ENCODE measurements around the gene PCED1B. TPM values are rescaled to one million over a fixed set of nuclear protein-coding genes. Genes with fewer than 3 reads are reported as not detected.

Gene PCED1B
- total RNA-seq, 1 donor from 2014 or later = 4.8 TPM

DNA sequence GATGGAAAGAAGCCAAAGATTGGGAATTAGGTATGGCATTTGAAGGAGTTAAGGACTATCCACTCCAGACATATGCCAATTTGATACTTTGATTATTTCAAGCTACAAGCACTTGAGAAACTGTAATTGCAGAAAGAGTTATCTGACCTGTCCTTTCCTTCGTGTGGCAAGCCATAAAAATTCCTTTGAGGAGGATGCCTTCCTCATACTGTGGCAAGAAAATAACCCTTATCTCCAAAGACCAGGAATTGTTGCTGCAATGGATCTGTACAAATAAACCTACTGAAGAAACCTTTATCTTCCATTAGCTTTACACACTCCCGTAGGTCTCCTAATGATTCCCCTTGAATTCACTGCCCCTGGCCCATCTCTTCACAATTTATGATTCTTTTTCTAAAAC lies 165.4 kb downstream of the PCED1B start:
- no peak for DNase-seq (ENCODE audit: low read depth)
- no peak overlapping the region for H3K4me3 ChIP-seq (ENCODE audit: low read depth, low read length)
- no peaks in the 10 kb centered on the region for H3K36me3 ChIP-seq (ENCODE audit: control insufficient read depth, insufficient read depth, low read length)
- TF ChIP-seq, protein P1, sequence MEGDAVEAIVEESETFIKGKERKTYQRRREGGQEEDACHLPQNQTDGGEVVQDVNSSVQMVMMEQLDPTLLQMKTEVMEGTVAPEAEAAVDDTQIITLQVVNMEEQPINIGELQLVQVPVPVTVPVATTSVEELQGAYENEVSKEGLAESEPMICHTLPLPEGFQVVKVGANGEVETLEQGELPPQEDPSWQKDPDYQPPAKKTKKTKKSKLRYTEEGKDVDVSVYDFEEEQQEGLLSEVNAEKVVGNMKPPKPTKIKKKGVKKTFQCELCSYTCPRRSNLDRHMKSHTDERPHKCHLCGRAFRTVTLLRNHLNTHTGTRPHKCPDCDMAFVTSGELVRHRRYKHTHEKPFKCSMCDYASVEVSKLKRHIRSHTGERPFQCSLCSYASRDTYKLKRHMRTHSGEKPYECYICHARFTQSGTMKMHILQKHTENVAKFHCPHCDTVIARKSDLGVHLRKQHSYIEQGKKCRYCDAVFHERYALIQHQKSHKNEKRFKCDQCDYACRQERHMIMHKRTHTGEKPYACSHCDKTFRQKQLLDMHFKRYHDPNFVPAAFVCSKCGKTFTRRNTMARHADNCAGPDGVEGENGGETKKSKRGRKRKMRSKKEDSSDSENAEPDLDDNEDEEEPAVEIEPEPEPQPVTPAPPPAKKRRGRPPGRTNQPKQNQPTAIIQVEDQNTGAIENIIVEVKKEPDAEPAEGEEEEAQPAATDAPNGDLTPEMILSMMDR (IDR thresholded peaks at IDR 0.05; ENCODE audit: insufficient read depth, low read length, poor library complexity, severe bottlenecking) = no peak
- no peaks in the 10 kb centered on the region for H3K27me3 ChIP-seq (ENCODE audit: control insufficient read depth, insufficient read depth, low read length)

DNA sequence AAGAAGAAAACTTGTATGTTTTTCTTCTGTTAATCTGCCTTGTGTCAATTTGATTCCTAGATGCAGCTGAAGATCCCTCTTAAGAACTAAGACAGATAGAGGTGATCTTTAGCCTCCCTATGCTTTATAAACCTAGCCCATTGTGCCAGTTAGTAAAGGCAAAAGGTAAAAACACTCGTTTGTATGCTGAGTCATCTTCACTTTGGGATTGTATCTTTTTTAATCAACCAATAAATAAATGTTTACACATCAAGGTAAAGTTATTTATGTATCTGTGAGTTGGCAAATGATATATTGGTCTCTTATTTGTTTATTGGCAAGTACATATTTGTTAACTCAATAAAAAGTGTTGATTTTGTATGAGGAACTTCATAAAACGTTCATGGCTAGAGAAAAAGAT lies 166.2 kb downstream of the PCED1B start:
- no peak for DNase-seq (ENCODE audit: low read depth)
- Histone ChIP-seq H3K27me3 (ENCODE audit: control insufficient read depth, insufficient read depth, low read length) (no peaks in the 10 kb centered on the region), H3K36me3 (ENCODE audit: control insufficient read depth, insufficient read depth, low read length) (no peaks in the 10 kb centered on the region), H3K4me3 (ENCODE audit: low read depth, low read length) (no peak overlapping the region)
- TF ChIP-seq, protein P1 (IDR thresholded peaks at IDR 0.05; ENCODE audit: insufficient read depth, low read length, poor library complexity, severe bottlenecking) = no peak

DNA sequence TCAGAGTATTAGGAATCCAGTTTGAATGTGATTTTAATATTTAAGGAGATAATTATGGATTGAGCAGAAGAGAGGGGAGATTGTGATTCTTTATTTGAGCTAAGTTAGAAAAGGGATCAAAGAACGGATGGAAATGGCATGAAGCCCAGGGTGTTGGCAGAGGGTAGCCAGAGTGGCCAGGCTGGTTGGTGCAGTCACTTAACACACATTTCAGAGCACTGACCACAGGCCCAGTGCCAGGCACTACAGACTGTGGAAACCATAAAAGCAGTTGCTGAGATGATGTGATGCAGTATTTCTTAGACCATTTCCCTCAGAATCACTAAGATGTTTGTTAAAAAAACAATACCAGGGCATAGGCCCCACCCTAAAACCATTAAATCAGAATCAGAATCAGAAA lies 168.0 kb downstream of the PCED1B start:
- no peak for DNase-seq (ENCODE audit: low read depth)
- no peaks in the 10 kb centered on the region for H3K36me3 ChIP-seq (ENCODE audit: control insufficient read depth, insufficient read depth, low read length)
- H3K4me3 ChIP-seq (ENCODE audit: low read depth, low read length) = no peak overlapping the region
- H3K27me3 ChIP-seq (ENCODE audit: control insufficient read depth, insufficient read depth, low read length) = no peaks in the 10 kb centered on the region
- TF ChIP-seq, protein P1 (IDR thresholded peaks at IDR 0.05; ENCODE audit: insufficient read depth, low read length, poor library complexity, severe bottlenecking) = no peak

DNA sequence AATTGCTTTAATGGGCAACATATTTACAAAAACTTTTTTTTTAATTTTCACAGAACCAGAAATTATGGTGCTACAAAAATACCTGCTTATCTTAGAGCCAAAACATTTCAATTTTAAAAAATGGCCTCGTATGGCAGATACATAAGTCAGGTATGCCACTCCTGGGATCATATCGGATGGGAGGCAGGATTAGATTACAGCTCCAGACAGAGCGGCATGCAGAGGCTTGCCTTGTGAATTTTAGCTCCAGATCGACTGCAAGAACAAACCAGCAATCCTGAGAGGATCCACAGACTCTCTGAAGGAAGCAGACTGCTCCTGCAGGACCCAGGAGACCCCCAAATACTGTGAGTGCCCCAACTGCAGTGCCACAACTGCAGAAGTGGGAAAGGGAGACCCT lies 169.7 kb downstream of the PCED1B start:
- no peak for DNase-seq (ENCODE audit: low read depth)
- no peaks in the 10 kb centered on the region for H3K36me3 ChIP-seq (ENCODE audit: control insufficient read depth, insufficient read depth, low read length)
- no peaks in the 10 kb centered on the region for H3K27me3 ChIP-seq (ENCODE audit: control insufficient read depth, insufficient read depth, low read length)
- H3K4me3 ChIP-seq (ENCODE audit: low read depth, low read length) = no peak overlapping the region
- TF ChIP-seq, protein P1 (IDR thresholded peaks at IDR 0.05; ENCODE audit: insufficient read depth, low read length, poor library complexity, severe bottlenecking) = no peak

DNA sequence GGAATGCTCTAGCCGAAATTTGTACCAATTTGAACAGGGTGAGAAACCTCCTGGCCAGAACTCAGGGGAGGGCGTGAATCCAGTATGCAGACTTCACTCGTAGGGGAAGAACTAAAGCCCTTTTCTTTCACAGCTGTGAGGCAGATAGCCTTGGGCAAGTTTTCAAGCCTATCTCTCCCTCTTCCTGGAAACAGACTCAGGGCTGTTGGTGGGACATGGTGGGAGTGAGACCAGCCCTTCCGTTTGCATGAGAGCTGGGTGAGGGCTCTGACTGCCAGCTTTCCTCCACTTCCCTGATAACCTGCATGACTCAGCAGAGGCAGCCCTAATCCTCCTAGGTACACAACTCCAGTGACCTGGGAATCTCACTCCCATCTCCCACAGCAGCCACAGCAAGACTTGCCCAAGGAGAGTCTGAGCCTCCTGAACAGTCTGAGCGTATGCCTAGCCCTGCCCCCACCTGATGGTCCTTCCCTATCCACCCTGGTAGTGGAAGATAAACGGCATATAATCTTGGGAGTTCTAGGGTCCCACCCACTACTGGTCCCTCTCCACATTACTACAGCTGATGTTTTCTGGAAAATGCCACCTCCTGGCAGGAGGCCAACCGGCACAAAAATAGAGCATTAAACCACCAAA lies 170.4 kb downstream of the PCED1B start:
- H3K27me3 ChIP-seq (ENCODE audit: control insufficient read depth, insufficient read depth, low read length) = no peaks in the 10 kb centered on the region
- H3K36me3 ChIP-seq (ENCODE audit: control insufficient read depth, insufficient read depth, low read length) = no peaks in the 10 kb centered on the region
- H3K4me3 ChIP-seq (ENCODE audit: low read depth, low read length) = no peak overlapping the region
- no peak for DNase-seq (ENCODE audit: low read depth)
- TF ChIP-seq, protein P1 (IDR thresholded peaks at IDR 0.05; ENCODE audit: insufficient read depth, low read length, poor library complexity, severe bottlenecking) = no peak

DNA sequence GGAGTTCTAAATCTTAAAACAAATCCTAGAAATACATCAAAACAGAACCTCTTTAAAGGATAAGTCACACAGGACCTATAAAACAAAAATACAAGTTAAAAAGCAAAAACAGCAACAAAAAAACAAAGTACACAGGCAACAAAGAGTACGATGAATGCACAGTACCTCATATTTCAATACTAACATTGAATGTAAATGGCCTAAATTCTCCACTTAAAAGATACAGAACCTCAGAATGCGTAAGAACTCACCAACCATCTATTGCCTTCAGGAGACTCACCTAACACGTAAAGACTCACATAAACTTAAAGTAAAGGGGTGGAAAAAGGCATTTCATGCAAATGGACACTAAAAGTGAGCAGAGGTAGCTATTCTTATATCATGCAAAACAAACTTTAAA lies 172.5 kb downstream of the PCED1B start:
- Histone ChIP-seq H3K4me3 (ENCODE audit: low read depth, low read length) (no peak overlapping the region), H3K36me3 (ENCODE audit: control insufficient read depth, insufficient read depth, low read length) (no peaks in the 10 kb centered on the region), H3K27me3 (ENCODE audit: control insufficient read depth, insufficient read depth, low read length) (no peaks in the 10 kb centered on the region)
- no peak for DNase-seq (ENCODE audit: low read depth)
- TF ChIP-seq, protein P1 (IDR thresholded peaks at IDR 0.05; ENCODE audit: insufficient read depth, low read length, poor library complexity, severe bottlenecking) = no peak

All from kidney epithelial cell (primary cell).